ENCODE results near the gene YAF2. TPM values are rescaled to one million over a fixed set of nuclear protein-coding genes. Genes with fewer than 3 reads are reported as not detected.

YAF2 gene
- total RNA-seq, 4 donors from 2014 or later, result 12.5 to 26.5 (median 13.4) TPM

DNA sequence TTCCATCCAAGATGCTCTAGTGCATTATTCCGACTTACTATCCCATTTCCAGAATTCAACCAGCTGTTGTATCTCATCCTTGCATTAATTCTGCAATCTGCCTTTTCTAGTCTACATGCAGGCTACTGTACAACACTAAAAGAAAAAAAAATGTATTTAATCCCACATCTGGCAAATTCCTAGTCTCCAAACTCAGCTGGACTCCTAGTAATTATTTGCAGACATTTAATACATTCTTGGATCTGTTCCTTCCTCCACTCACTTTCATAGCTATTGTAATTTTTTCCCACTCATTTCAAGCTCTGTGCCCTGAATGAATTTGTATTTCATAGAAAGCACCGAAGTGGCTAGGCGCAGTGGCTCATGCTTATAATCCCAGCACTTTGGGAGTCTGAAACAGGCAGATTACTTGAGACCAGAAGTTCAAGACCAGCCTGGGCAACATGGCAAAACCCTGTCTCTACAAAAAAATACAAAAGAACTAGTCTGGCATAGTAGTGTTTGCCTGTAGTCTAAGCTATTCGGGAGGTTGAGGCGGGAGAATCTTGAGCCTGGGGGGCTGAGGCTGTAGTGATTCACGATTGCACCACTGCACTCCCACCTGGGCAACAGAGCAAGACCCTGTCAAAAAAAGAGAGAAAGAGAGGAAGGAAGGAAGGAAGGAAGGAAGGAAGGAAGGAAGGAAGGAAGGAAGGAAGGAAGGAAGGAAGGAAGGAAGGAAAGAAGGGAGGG lies 39.5 kb upstream of the YAF2 start:
- Histone ChIP-seq H3K4me3 (no peak overlapping the region), H3K9me3 (no peaks in the 10 kb centered on the region), H3K27ac (no peak overlapping the region), H3K4me1 (no peaks in the 10 kb centered on the region), H3K36me3 (no peaks in the 10 kb centered on the region), H3K27me3 (no peaks in the 10 kb centered on the region)
- TF ChIP-seq, protein P1, sequence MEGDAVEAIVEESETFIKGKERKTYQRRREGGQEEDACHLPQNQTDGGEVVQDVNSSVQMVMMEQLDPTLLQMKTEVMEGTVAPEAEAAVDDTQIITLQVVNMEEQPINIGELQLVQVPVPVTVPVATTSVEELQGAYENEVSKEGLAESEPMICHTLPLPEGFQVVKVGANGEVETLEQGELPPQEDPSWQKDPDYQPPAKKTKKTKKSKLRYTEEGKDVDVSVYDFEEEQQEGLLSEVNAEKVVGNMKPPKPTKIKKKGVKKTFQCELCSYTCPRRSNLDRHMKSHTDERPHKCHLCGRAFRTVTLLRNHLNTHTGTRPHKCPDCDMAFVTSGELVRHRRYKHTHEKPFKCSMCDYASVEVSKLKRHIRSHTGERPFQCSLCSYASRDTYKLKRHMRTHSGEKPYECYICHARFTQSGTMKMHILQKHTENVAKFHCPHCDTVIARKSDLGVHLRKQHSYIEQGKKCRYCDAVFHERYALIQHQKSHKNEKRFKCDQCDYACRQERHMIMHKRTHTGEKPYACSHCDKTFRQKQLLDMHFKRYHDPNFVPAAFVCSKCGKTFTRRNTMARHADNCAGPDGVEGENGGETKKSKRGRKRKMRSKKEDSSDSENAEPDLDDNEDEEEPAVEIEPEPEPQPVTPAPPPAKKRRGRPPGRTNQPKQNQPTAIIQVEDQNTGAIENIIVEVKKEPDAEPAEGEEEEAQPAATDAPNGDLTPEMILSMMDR (IDR thresholded peaks at IDR 0.05), result no peak
- TF ChIP-seq EP300 (IDR thresholded peaks at IDR 0.05) (no peak), POLR2AphosphoS5 (IDR thresholded peaks at IDR 0.05) (no peak), POLR2A (IDR thresholded peaks at IDR 0.05) (no peak)
- DNase-seq (ENCODE audit: low spot score in 2 of 2), result no peak
- WGBS, result 74% methylated on average over 6 of the region's 6 CpGs

DNA sequence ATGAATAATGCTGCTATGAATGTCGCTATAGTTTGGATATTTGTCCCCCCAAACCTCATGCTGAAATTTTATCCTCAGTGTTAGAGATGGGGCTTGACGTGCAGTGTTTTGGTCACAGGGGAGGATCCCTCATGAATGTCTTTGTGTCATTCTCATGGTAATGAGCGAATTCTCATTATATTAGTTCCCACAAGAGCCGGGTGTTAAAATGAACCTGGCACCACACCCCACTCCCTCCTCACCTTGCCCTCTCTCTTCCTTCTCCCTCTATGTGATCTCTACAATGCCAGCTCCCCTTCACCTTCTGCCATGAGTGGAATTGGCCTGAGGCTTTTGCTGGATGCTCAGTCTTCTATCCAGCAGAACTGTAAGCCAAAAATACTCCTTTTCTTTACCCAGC lies 37.5 kb upstream of the YAF2 start:
- no peak overlapping the region for H3K27ac ChIP-seq

DNA sequence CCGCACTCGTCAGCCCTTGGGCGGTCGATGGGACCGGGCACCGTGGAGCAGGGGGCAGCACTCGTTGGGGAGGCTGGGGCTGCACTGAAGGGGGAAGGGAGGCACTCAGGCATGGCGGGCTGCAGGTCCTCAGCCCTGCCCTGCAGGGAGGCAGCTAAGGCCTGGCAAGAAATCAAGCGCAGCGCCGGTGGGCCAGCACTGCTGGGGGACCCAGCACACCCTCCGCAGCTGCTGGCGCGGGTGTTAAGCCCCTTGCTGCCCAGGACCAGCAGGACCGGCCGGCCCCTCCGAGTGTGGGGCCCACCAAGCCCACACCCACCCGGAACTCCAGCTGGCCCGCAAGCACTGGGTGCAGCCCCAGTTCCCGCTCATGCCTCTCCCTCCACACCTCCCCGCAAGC lies 35.7 kb upstream of the YAF2 start:
- no peak for DNase-seq (ENCODE audit: low spot score in 2 of 2)
- WGBS, result 92% methylated on average over 11 of the region's 21 CpGs
- no peaks in the 10 kb centered on the region for H3K36me3 ChIP-seq
- no peak overlapping the region for H3K4me3 ChIP-seq
- TF ChIP-seq POLR2A (IDR thresholded peaks at IDR 0.05) (no peak), POLR2AphosphoS5 (IDR thresholded peaks at IDR 0.05) (no peak), EP300 (IDR thresholded peaks at IDR 0.05) (no peak)
- TF ChIP-seq, protein P1 (IDR thresholded peaks at IDR 0.05), result no peak
- no peak overlapping the region for H3K27ac ChIP-seq
- H3K9me3 ChIP-seq, result no peaks in the 10 kb centered on the region
- H3K27me3 ChIP-seq, result no peaks in the 10 kb centered on the region
- H3K4me1 ChIP-seq, result no peaks in the 10 kb centered on the region

More for the DNA sequence above, 37.5 kb upstream of the YAF2 start:
- DNase-seq (ENCODE audit: low spot score in 2 of 2), result no peak
- Histone ChIP-seq H3K4me1 (no peaks in the 10 kb centered on the region), H3K27me3 (no peaks in the 10 kb centered on the region), H3K4me3 (no peak overlapping the region), H3K36me3 (no peaks in the 10 kb centered on the region), H3K9me3 (no peaks in the 10 kb centered on the region)
- TF ChIP-seq POLR2A (IDR thresholded peaks at IDR 0.05) (no peak), POLR2AphosphoS5 (IDR thresholded peaks at IDR 0.05) (no peak), EP300 (IDR thresholded peaks at IDR 0.05) (no peak)
- TF ChIP-seq, protein P1 (IDR thresholded peaks at IDR 0.05), result no peak
- 90% methylated on average over 4 of the region's 4 CpGs for WGBS

DNA sequence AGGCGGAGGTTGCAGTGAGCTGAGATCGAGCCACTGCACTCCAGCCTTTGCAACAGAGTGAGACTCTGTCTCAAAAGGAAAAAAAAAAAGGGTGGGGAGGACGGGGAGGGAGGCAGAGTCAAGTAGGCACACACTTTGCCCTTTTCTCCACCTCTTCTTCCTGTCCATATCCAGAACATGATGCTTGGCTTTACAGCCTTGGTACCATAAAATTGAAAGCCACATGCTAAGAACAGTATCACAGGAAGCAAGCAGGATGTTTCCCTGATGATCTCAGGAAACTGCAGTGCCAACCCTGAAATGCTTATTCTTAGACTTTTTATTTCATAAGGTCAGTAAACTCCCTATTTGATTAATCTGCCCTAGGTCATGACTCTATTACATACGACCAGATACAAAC lies 32.5 kb upstream of the YAF2 start:
- 66% methylated on average over 4 of the region's 4 CpGs for WGBS

More for the DNA sequence above, 32.5 kb upstream of the YAF2 start:
- DNase-seq (ENCODE audit: low spot score in 2 of 2), result no peak
- Histone ChIP-seq H3K4me3 (no peak overlapping the region), H3K9me3 (no peaks in the 10 kb centered on the region), H3K27ac (no peak overlapping the region), H3K4me1 (no peaks in the 10 kb centered on the region), H3K27me3 (no peaks in the 10 kb centered on the region), H3K36me3 (no peaks in the 10 kb centered on the region)
- TF ChIP-seq POLR2A (IDR thresholded peaks at IDR 0.05) (no peak), POLR2AphosphoS5 (IDR thresholded peaks at IDR 0.05) (no peak), EP300 (IDR thresholded peaks at IDR 0.05) (no peak)
- TF ChIP-seq, protein P1 (IDR thresholded peaks at IDR 0.05), result no peak

Measured in suprapubic skin (tissue), 4 donors.